NOMO-1 (cell line): ENCODE data around the gene CDCA4.

Experiments
- DNase-seq, 2 experiments: peaks; one replicate each; lab custom pipeline; 2025; ENCODE audit not compliant: unreplicated experiment in 2 of 2; lab: John Stamatoyannopoulos, UW

Gene CDCA4

GRCh38 chr14:104996032-104996431 is 24.9 kb downstream of the CDCA4 start:
- no peak for DNase-seq

GRCh38 chr14:104994978-104995377 is 25.9 kb downstream of the CDCA4 start:
- no peak for DNase-seq

GRCh38 chr14:104993808-104994591 is 26.9 kb downstream of the CDCA4 start:
- no peak for DNase-seq

GRCh38 chr14:104993306-104993705 is 27.6 kb downstream of the CDCA4 start:
- DNase-seq: no peak

- no peak for DNase-seq
Observed at GRCh38 chr14:104992501-104992900, 28.4 kb downstream of the CDCA4 start.

- DNase-seq: no peak
Observed at GRCh38 chr14:104991896-104992230, 29.0 kb downstream of the CDCA4 start.

GRCh38 chr14:104989951-104990303 is 31.0 kb downstream of the CDCA4 start:
- no peak for DNase-seq

- DNase-seq: no peak
Observed at GRCh38 chr14:104989236-104989950, 31.5 kb downstream of the CDCA4 start.

- DNase-seq: no peak
Observed at GRCh38 chr14:104986487-104987164, 34.3 kb downstream of the CDCA4 start.

GRCh38 chr14:104985675-104986486 is 35.0 kb downstream of the CDCA4 start, which contains the start of gene CLBA1:
TSS of gene CLBA1 (plus strand) at chr14:104985788. CDS start at chr14:104986432, 644 bp downstream.
- peak; percentile 83 to 91 for DNase-seq

GRCh38 chr14:104984056-104984894 is 36.6 kb downstream of the CDCA4 start:
- no peak for DNase-seq

- no peak for DNase-seq
Observed at GRCh38 chr14:104983231-104983721, 37.6 kb downstream of the CDCA4 start.

GRCh38 chr14:104982548-104983230 is 38.2 kb downstream of the CDCA4 start:
- DNase-seq: no peak

GRCh38 chr14:104981699-104982541 is 39.0 kb downstream of the CDCA4 start:
- no peak for DNase-seq

GRCh38 chr14:104980611-104981531 is 40.0 kb downstream of the CDCA4 start:
- DNase-seq: no peak

GRCh38 chr14:104979758-104980610 is 40.9 kb downstream of the CDCA4 start:
- DNase-seq: no peak
